GM19239 (cell line): ENCODE data around the gene CHSY3.

Experiments
- DNase-seq: peaks from one replicate; pipeline ENCODE4 v3.0.0; 2011; ENCODE audit warnings: low spot score; ENCODE audit not compliant: insufficient read length
- FAIRE-seq: peaks from 2 replicates; lab custom pipeline; 2011; peaks lifted over from hg19 to GRCh38; lab: Jason Lieb, UNC

The CHSY3 gene

GRCh38 chr5:130231786-130232185 lies 327.5 kb downstream of the CHSY3 start:
- no peak for DNase-seq
- no peak for FAIRE-seq

DNA sequence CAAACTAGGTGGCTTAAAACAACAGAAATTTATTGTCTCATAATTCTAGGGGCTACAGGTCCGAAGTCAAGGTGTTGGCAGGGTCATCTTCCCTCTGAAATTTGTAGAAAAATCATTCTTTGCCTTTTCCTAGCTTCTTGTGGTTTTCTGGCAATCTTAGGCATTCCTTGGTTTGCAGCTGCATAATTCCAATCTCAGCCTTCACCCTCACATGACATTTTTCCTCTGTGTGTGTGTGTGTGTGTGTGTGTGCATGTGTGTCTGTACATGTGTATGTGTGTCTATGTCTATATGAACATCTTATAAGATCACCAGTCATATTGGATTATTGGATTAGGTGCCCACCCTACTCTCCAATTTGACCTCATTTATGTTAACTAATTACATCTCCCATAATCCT lies 330.6 kb downstream of the CHSY3 start:
- no peak for DNase-seq
- no peak for FAIRE-seq
